ENCODE measurements around the gene SUOX. TPM values are rescaled to one million over a fixed set of nuclear protein-coding genes. Genes with fewer than 3 reads are reported as not detected.

SUOX gene
- 31.1 and 34.9 TPM in 2 replicates for total RNA-seq (2022)
- Bru-seq, nascent RNA, result percentile 60 among the genes with signal in this experiment
- percentile 78 among the genes with signal in this experiment for BruChase-seq, experiment 1, labeled RNA remaining after a 6-hour chase
- BruChase-seq, experiment 2, labeled RNA remaining after a 2-hour chase, result percentile 82 among the genes with signal in this experiment
- long read RNA-seq, transcript SUOX-201 (5 exons, 2,364 nt), result major isoform, 12 of 34 reads
- long read RNA-seq, partial matches to known transcripts, result 4 of 34 reads
- long read RNA-seq, other reads (novel, unspliced or antisense), result 8 of 34 reads

DNA sequence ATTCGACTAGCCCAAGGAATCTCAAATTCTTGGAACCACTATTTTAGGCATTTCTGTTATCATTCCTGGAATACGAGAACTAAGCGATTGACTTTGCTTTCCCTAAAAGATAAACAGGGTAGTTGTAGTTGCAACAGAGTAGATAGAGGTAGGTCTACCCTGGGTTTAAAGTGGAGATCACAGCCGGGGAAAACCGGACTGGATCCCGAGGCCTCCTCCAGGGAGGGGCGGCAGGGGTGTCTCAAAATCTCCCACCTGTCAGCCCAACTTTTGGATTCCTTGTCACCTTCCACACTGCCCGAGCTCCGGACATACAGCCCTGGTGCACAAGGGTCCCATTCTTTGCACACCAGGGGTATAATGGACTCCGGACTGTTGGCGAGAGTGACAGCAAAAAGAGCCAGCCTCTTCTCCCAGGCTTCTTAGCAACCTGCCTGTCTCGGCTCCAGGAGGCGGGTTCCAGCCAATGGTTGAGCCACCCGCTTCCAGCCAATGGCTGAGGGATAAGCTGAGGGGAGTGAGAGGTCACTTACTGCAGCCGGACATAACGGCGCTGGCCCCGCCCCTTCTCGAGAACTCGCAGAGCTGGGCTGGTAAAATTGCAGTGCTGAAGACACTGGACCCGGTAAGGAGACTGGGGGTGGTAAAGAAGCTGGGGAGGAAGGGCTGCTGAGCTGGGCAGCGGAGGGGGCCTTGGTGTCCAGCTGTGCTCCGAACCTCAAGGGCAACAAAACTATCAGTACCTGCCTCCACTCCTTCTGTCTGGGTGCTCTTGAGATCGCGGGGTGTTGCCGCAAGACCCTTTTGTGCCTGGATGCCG lies at the start of gene SUOX:
SUOX (plus strand) TSS at position 562 of the 820 bp plus-strand sequence. CDS start 4,946 bp downstream, outside the sequence.
- no TSS peak for BruUV-seq (replicated peaks)
- no peaks in the 10 kb centered on the region for H3K9me3 Mint-ChIP-seq (ENCODE audit: low read depth, unreplicated experiment)
- TF ChIP-seq, protein P1, sequence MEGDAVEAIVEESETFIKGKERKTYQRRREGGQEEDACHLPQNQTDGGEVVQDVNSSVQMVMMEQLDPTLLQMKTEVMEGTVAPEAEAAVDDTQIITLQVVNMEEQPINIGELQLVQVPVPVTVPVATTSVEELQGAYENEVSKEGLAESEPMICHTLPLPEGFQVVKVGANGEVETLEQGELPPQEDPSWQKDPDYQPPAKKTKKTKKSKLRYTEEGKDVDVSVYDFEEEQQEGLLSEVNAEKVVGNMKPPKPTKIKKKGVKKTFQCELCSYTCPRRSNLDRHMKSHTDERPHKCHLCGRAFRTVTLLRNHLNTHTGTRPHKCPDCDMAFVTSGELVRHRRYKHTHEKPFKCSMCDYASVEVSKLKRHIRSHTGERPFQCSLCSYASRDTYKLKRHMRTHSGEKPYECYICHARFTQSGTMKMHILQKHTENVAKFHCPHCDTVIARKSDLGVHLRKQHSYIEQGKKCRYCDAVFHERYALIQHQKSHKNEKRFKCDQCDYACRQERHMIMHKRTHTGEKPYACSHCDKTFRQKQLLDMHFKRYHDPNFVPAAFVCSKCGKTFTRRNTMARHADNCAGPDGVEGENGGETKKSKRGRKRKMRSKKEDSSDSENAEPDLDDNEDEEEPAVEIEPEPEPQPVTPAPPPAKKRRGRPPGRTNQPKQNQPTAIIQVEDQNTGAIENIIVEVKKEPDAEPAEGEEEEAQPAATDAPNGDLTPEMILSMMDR (IDR thresholded peaks at IDR 0.05; ENCODE audit: unreplicated experiment), result no peak

DNA sequence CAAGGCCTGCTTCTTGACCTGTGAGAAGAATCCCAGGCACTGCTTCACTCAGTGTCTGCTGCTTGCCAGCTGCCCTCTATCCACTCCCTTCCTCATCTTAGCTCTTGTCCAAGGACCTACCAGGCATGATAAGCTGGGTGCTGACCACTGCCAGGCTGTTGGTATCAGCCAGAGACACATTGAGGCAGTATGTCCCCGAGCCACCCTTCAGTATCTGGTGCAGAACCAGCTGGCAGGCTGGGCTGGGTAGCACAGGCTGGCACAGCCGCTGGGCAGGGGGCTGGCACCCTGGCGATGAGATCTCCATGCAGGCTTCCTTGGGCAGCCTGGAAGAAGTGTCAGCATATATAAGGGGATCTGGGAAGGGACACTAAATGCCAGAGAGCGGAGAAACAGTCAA lies 41.7 kb upstream of the SUOX start:
- no peak for DNase-seq
- H3K36me3 Mint-ChIP-seq (ENCODE audit: insufficient read depth, unreplicated experiment), result peaks cover 19% of the 10 kb centered on the region
- intact Hi-C loops (cut with micrococcal nuclease; ENCODE audit: unreplicated experiment), result no loop called here
- no peaks in the 10 kb centered on the region for H3K9me3 Mint-ChIP-seq (ENCODE audit: low read depth, unreplicated experiment)
- TF ChIP-seq, protein P1 (IDR thresholded peaks at IDR 0.05; ENCODE audit: unreplicated experiment), result no peak
- CTCF ChIA-PET, result interaction anchor here (0.6 to 2.8 kb wide), 4 partner anchors 19 to 132 kb away, joined by 3 to 14 read pairs (median 5); partner anchors contain the start of gene RAB5B
- peaks cover 31% of the 10 kb centered on the region for H3K4me1 Mint-ChIP-seq (ENCODE audit: low read depth, unreplicated experiment)
- no peak overlapping the region for H3K27ac Mint-ChIP-seq (ENCODE audit: unreplicated experiment)
- no peak overlapping the region for H3K4me3 Mint-ChIP-seq (ENCODE audit: low read depth, unreplicated experiment)
- no peaks in the 10 kb centered on the region for H3K27me3 Mint-ChIP-seq (ENCODE audit: unreplicated experiment)
- BruUV-seq (replicated peaks), result no TSS peak

More for the DNA sequence above, at the start of gene SUOX:
- CTCF ChIA-PET, result interaction anchor here (0.7 to 2.7 kb wide), 10 partner anchors 10 to 363 kb away, joined by 3 to 46 read pairs (median 6); partner anchors contain the start of genes RAB5B and STAT2
- intact Hi-C loops (cut with micrococcal nuclease; ENCODE audit: unreplicated experiment), result loop anchor here (1.0 to 2.0 kb wide), 4 partner anchors 32 to 122 kb away; partner anchors contain the start of genes DGKA, RPS26 and ZC3H10
- Mint-ChIP-seq H3K4me3 (ENCODE audit: low read depth, unreplicated experiment) (peak within 1 kb of the TSS; percentile 90), H3K36me3 (ENCODE audit: insufficient read depth, unreplicated experiment) (peaks cover 44% of the 10 kb centered on the region), H3K27ac (ENCODE audit: unreplicated experiment) (peak within 1 kb of the TSS; percentile 91), H3K27me3 (ENCODE audit: unreplicated experiment) (no peaks in the 10 kb centered on the region), H3K4me1 (ENCODE audit: low read depth, unreplicated experiment) (peaks cover 36% of the 10 kb centered on the region)
- peak; percentile 97 for DNase-seq

DNA sequence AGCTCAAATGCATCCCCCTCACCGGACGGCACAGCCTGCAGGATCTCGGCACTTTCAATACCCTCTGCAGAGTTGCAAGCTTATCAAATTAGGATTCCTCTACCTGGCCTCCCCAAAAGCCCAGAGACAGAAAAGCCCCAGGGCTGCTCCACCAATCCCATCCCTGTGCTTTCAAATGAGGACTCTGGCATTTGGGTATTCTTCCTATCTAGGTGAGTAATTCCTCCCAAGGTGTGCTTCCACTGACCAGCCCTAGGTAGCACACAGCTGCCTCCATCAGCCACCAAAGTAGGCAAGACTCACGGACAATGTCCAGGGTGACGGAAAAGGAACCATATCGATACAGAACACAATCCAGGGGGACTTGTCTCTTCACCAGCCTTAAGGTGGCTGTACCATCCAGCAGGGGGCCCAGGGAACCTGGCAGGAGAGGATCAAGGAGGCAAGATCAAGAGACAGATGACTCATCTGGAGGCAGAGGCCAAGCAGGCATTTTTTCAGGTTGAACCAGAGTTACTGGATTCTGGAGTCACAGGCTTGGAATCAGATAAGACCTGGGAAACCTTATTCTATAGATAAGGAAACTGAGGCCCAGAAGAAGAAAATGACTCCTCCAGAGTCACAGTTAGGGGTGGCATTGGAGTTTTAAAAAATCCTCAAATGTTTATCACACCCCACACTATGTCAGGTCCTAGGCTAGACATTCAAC lies 41.1 kb upstream of the SUOX start:
- peak; percentile 90 for DNase-seq
- Mint-ChIP-seq H3K36me3 (ENCODE audit: insufficient read depth, unreplicated experiment) (peaks cover 19% of the 10 kb centered on the region), H3K4me3 (ENCODE audit: low read depth, unreplicated experiment) (no peak overlapping the region), H3K27ac (ENCODE audit: unreplicated experiment) (peak overlapping the region; percentile 79), H3K27me3 (ENCODE audit: unreplicated experiment) (no peaks in the 10 kb centered on the region), H3K4me1 (ENCODE audit: low read depth, unreplicated experiment) (peaks cover 31% of the 10 kb centered on the region), H3K9me3 (ENCODE audit: low read depth, unreplicated experiment) (no peaks in the 10 kb centered on the region)
- TF ChIP-seq, protein P1 (IDR thresholded peaks at IDR 0.05; ENCODE audit: unreplicated experiment), result peak; percentile 69
- no TSS peak for BruUV-seq (replicated peaks)
- intact Hi-C loops (cut with micrococcal nuclease; ENCODE audit: unreplicated experiment), result no loop called here
- CTCF ChIA-PET, result interaction anchor here (1.2 to 2.8 kb wide), 4 partner anchors 13 to 133 kb away, joined by 3 to 14 read pairs (median 6); partner anchors contain the start of gene RAB5B
